ENCODE results near the gene RANBP9. TPM values are rescaled to one million over a fixed set of nuclear protein-coding genes. Genes with fewer than 3 reads are reported as not detected.

RANBP9 gene
- total RNA-seq, 2 donors from 2014 or later, result 74.4 to 99.9 TPM

DNA sequence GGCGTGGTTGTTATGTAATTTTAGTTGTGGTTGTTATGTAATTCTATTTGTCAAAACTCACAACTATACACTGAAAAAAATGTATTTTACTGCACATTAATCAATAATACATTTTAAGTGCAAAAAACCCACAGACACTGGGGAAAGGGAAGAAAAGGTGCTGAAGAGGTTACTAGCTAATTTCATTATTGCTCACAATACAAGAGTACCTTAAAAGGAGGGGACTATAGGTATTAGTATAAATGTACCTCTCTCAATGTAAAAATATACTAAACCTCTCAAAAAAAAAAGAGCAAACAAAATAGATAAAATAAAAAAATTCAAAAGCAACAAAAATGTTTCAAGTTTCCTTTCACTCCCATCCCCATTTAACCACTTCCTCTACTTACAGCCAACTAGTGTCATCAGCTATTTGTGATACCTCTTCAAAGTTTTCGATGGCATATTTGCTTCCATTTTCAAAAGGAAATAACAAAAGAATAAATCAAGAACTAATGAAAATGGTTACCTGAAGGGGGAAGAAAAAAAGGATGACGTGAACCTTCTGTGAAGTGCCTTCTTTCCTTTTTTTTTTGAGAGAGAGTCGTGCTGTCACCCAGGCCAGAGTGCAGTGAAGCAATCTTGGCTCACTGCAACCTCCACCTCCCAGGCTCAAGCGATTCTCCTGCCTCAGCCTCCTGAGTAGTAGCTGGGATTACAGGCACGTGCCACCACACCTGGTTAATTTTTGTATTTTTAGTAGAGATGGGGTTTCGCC lies 30.2 kb downstream of the RANBP9 start:
- Mint-ChIP-seq H3K27me3 (no peaks in the 10 kb centered on the region), H3K4me3 (peak overlapping the region; percentile 71), H3K4me1 (peaks cover 33% of the 10 kb centered on the region), H3K27ac (peak overlapping the region; percentile 92), H3K36me3 (ENCODE audit: low read depth) (no peaks in the 10 kb centered on the region)
- H3K9me3 ChIP-seq (ENCODE audit: control insufficient read depth, low read length, poor library complexity, severe bottlenecking), result no peaks in the 10 kb centered on the region
- ATAC-seq, result peak; percentile 83
- no peak for DNase-seq

DNA sequence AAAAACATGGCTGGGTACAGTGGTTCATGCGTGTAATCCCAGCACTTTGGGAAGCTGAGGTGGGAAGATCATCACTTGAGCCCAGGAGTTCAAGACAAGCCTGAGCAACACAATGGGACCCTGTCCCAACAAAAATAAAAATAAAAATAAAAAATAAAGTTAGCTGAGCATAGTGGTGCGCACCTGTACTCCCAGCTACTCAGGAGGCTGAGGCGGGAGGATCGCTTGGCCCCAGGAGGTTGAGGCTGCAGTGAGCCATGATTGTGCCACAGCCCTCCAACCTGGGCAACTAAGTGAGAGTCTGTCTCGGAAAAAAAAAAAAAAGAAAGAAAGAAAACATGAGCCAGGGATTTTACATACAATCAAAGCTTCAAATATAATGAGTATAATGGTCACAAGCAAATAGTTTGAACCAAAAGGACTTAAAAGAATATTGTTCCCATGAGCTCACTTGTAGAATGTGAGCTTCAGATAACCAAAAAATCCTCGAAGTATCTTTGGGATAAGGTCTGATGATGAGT lies 31.1 kb downstream of the RANBP9 start:
- H3K4me1 Mint-ChIP-seq, result peaks cover 33% of the 10 kb centered on the region

DNA sequence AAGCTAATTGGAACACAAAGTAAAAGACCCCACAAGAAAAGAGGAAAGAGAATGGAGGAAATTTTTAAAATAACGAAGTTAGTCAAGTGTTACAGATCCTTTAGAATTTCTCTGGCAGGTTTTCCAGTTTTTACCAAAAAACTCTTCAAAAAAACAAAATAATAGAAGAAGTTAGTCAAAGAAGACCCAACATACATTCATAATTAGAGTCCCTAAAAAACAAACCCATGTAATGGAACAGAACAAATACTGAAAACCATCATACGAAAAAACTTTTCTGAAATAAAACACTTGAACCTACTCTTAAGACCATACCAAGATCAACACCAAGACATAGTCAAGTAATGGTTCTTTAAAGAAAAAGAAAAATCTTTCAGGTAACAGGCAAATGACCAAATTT lies 31.6 kb downstream of the RANBP9 start:
- peaks cover 34% of the 10 kb centered on the region for H3K4me1 Mint-ChIP-seq
- peak overlapping the region; percentile 16 for H3K4me3 Mint-ChIP-seq
- ATAC-seq, result no peak
- H3K27ac Mint-ChIP-seq, result peak overlapping the region; percentile 92
- no peaks in the 10 kb centered on the region for H3K9me3 ChIP-seq (ENCODE audit: control insufficient read depth, low read length, poor library complexity, severe bottlenecking)
- no peak for DNase-seq
- no peaks in the 10 kb centered on the region for H3K27me3 Mint-ChIP-seq
- H3K36me3 Mint-ChIP-seq (ENCODE audit: low read depth), result no peaks in the 10 kb centered on the region

More for the DNA sequence above, 31.1 kb downstream of the RANBP9 start:
- DNase-seq (no peak), ATAC-seq (no peak)
- peak overlapping the region; percentile 92 for H3K27ac Mint-ChIP-seq
- peak overlapping the region; percentile 16 for H3K4me3 Mint-ChIP-seq
- no peaks in the 10 kb centered on the region for H3K27me3 Mint-ChIP-seq
- no peaks in the 10 kb centered on the region for H3K36me3 Mint-ChIP-seq (ENCODE audit: low read depth)
- no peaks in the 10 kb centered on the region for H3K9me3 ChIP-seq (ENCODE audit: control insufficient read depth, low read length, poor library complexity, severe bottlenecking)

DNA sequence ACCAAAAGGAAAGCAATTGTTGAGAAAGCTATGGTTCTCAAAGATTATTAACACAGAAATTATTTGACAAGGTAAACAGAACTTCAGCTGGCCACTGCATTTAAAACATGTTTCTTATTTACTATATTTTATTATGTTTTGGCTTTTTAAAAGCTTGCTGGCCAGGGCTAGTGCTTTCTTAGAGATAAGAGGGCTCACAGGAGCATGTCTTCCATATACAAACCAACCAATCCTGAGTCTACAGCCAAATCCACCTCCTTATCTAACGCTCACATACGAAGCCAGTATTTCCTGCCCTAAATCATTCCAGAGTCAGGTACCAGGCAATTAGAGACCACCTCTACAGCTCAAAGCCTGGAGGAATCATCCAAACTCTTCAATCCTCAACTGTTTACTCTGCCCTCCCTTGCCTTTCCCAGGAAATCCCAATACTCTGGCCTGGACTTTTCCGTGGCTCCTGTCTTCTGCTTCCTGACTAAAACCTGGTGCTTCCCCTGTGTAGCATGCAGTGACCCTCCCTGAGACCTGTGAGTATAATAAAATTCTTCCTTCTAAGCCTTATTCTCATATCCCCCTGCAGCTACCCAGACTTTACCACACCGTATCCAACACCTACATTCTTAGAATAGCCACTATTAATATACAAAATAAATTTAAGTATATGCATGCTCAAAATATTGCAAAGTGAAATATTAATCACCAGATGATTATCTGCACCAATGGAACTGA lies 33.2 kb downstream of the RANBP9 start:
- H3K27me3 Mint-ChIP-seq, result no peaks in the 10 kb centered on the region
- no peak for DNase-seq
- ATAC-seq, result no peak
- no peaks in the 10 kb centered on the region for H3K9me3 ChIP-seq (ENCODE audit: control insufficient read depth, low read length, poor library complexity, severe bottlenecking)
- H3K36me3 Mint-ChIP-seq (ENCODE audit: low read depth), result no peaks in the 10 kb centered on the region
- peaks cover 26% of the 10 kb centered on the region for H3K4me1 Mint-ChIP-seq
- H3K4me3 Mint-ChIP-seq, result no peak overlapping the region
- peak overlapping the region; percentile 0 for H3K27ac Mint-ChIP-seq

DNA sequence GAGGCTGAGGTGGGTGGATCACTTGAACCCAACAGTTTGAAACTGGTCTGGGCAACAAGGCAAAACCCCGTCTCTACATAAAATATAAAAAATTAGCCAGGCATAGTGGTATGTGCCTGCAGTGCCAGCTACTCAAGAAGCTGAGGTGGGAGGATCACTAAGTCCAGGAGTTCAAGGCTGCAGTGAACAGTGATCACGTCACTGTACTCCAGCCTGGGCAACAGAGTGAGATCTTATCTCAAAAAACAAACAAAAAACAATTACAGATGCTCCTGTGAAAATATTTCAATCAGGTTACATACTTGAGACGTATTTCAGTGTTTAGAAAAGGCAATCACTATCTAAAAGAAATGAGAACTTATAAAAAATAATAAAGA lies 33.8 kb downstream of the RANBP9 start:
- peaks cover 29% of the 10 kb centered on the region for H3K4me1 Mint-ChIP-seq
- H3K4me3 Mint-ChIP-seq, result no peak overlapping the region
- peak overlapping the region; percentile 0 for H3K27ac Mint-ChIP-seq
- H3K36me3 Mint-ChIP-seq (ENCODE audit: low read depth), result no peaks in the 10 kb centered on the region
- no peaks in the 10 kb centered on the region for H3K9me3 ChIP-seq (ENCODE audit: control insufficient read depth, low read length, poor library complexity, severe bottlenecking)
- ATAC-seq (no peak), DNase-seq (no peak)
- no peaks in the 10 kb centered on the region for H3K27me3 Mint-ChIP-seq

DNA sequence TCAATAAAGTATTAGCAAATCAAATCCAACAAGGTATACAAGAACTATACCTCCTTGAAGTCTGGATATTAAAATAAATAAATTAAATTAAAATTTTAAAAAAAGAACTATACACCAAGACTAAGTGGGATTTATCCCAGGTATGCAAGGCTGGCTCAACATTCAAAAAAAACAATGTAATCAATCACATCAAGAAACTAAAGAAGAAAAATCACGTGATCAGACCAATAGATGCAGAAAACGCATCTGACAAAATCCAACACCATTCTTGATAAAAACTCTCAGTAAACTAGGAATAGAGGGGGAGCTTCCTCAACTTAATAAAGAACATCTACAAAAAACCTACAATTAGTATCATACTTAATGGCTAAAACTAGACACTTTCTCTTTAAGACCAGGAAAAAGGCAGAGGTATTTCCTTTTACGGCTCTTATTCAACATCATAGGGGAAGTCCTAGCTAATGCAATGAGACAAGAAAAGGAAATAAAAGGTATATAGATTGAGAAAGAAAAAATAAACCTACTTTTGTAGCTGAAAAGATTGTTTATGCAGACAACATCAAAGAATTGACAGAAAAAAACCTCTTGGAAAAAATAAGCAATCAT lies 35.0 kb downstream of the RANBP9 start:
- Mint-ChIP-seq H3K36me3 (ENCODE audit: low read depth) (no peaks in the 10 kb centered on the region), H3K4me1 (peaks cover 37% of the 10 kb centered on the region), H3K4me3 (no peak overlapping the region), H3K27ac (peak overlapping the region; percentile 0), H3K27me3 (no peaks in the 10 kb centered on the region)
- DNase-seq (no peak), ATAC-seq (no peak)
- H3K9me3 ChIP-seq (ENCODE audit: control insufficient read depth, low read length, poor library complexity, severe bottlenecking), result no peaks in the 10 kb centered on the region

DNA sequence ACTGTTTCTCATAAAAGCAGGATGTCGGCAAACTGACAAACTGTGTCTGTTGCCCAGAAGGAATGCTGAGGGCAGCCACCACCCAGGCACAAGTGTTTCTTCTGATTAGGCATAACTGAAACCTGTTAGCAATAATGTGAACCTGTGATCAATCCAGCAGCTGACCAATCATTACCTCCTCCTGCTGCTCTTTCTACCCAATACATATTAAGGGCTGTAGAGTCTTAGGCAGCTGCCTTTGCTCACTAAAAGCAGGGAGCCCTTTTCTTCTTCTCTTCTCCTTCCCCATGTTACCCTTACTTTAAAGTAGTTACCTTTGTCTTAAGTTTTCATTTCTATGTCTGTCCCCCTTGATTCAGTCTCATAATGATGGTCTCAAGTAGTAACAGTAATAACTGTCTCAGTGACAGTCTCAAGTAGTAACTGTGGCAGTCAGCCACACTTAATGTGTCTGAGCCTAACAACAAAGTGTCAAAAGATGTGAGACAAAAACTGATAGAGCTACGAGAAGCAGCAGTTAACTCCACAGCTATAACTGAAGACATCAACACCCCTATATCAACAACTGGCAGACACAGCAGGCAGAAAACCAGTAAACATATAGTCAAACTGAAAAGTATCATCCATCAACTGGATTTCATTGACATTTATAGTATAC lies 37.0 kb downstream of the RANBP9 start:
- Mint-ChIP-seq H3K27me3 (no peaks in the 10 kb centered on the region), H3K27ac (no peak overlapping the region), H3K36me3 (ENCODE audit: low read depth) (no peaks in the 10 kb centered on the region), H3K4me3 (no peak overlapping the region), H3K4me1 (peaks cover 36% of the 10 kb centered on the region)
- no peak for ATAC-seq
- H3K9me3 ChIP-seq (ENCODE audit: control insufficient read depth, low read length, poor library complexity, severe bottlenecking), result no peaks in the 10 kb centered on the region
- no peak for DNase-seq

DNA sequence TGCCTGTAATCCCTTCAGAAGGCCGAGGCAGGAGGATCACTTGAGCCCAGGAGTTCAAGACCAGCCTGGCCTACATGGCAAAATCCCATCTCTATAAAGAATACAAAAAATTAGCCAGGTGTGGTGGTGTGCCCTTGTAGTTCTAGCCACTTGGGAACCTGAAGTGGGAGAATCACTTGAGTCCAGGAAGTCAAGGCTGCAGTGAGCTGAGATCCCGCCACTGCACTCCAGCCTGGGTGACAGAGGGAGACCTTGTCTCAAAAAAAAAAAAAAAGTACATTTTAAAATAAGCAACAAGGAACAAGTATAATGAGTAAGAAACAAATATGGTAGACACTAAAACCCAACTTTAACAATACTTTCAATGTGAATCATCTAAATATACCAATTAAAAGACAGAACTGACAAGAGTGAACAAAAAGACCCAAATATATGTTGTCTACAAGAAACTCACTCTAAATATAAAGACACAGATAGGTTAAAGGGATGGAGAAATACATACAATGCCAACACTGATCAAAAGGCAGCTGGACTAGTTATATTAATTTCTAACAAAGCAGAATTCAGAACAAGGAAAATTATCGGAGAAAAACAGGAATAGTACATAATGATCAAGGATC lies 37.7 kb downstream of the RANBP9 start:
- no peaks in the 10 kb centered on the region for H3K27me3 Mint-ChIP-seq
- no peaks in the 10 kb centered on the region for H3K36me3 Mint-ChIP-seq (ENCODE audit: low read depth)
- H3K4me1 Mint-ChIP-seq, result peaks cover 41% of the 10 kb centered on the region
- no peaks in the 10 kb centered on the region for H3K9me3 ChIP-seq (ENCODE audit: control insufficient read depth, low read length, poor library complexity, severe bottlenecking)
- no peak overlapping the region for H3K4me3 Mint-ChIP-seq
- no peak for DNase-seq
- H3K27ac Mint-ChIP-seq, result no peak overlapping the region
- no peak for ATAC-seq

DNA sequence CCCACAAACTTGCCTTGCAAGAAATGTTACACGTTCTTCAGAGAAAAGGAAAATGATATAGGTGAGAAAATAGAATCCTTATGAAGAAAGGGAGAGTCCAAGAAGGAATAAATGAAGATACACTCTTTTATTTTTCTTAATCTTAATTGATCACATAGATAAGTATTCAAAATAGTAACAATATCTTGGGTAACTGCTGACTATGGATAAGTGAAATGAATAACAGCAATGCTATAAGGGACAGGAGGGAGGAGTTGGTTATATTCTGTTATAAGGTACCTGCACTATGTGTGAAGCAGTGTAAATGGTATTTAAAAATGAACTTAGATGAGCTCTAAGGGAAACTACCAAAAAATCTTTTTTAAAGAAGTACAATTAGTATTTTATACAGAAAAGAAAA lies 38.3 kb downstream of the RANBP9 start:
- Mint-ChIP-seq H3K4me1 (peaks cover 42% of the 10 kb centered on the region), H3K27me3 (no peaks in the 10 kb centered on the region), H3K36me3 (ENCODE audit: low read depth) (no peaks in the 10 kb centered on the region), H3K4me3 (no peak overlapping the region), H3K27ac (peak overlapping the region; percentile 73)
- ATAC-seq (no peak), DNase-seq (no peak)
- H3K9me3 ChIP-seq (ENCODE audit: control insufficient read depth, low read length, poor library complexity, severe bottlenecking), result no peaks in the 10 kb centered on the region

DNA sequence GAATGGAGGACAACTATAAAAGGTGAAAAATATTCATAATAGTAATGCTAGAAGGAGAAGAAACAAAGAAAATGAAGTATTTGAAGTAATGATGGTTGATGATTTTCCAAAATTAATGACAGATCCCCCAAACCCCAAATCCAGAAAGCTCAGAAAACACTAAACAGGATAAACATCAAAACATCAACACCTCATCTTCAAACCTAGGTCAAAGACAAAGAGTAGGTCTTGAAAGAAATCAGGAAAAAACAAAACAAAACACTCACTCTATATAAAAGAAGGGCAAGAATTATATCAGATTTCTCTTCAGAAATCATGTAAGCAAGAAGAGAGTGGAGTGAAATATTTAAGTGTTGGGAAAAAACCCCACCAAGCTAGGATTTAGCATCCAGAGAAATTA lies 38.7 kb downstream of the RANBP9 start:
- ATAC-seq, result no peak
- Mint-ChIP-seq H3K27me3 (no peaks in the 10 kb centered on the region), H3K4me3 (peak overlapping the region; percentile 13), H3K4me1 (peaks cover 44% of the 10 kb centered on the region), H3K27ac (peak overlapping the region; percentile 73), H3K36me3 (ENCODE audit: low read depth) (no peaks in the 10 kb centered on the region)
- no peaks in the 10 kb centered on the region for H3K9me3 ChIP-seq (ENCODE audit: control insufficient read depth, low read length, poor library complexity, severe bottlenecking)
- no peak for DNase-seq

DNA sequence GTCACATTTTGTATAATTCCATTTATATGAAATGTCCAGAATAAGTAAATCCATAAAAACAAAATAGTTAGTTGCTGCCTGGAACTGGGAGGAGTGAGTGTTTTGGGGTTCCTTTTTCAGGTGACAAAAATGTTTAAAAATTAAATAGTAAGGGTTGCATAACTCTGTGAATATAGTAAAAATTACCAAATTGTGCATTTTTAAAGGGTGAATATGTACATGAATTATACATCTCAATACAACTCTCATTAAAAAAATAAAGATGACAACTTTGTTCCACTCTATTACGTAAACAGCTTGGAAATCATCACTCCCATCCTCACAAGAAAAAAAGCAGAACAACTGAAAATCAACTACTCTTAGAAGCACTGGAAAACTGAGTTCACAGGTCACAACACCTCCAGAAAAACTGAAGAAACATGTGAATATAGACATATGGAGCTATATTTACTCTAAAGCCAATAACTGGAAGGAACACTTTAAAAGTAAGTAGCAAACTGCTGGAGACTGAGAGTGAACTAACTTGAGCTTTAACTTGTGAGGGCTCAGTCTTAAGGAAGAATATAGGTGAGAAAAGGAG lies 40.0 kb downstream of the RANBP9 start:
- H3K4me3 Mint-ChIP-seq, result no peak overlapping the region
- no peaks in the 10 kb centered on the region for H3K27me3 Mint-ChIP-seq
- H3K27ac Mint-ChIP-seq, result peak overlapping the region; percentile 73
- DNase-seq, result no peak
- H3K9me3 ChIP-seq (ENCODE audit: control insufficient read depth, low read length, poor library complexity, severe bottlenecking), result no peaks in the 10 kb centered on the region
- ATAC-seq, result no peak
- no peaks in the 10 kb centered on the region for H3K36me3 Mint-ChIP-seq (ENCODE audit: low read depth)
- H3K4me1 Mint-ChIP-seq, result peaks cover 52% of the 10 kb centered on the region

DNA sequence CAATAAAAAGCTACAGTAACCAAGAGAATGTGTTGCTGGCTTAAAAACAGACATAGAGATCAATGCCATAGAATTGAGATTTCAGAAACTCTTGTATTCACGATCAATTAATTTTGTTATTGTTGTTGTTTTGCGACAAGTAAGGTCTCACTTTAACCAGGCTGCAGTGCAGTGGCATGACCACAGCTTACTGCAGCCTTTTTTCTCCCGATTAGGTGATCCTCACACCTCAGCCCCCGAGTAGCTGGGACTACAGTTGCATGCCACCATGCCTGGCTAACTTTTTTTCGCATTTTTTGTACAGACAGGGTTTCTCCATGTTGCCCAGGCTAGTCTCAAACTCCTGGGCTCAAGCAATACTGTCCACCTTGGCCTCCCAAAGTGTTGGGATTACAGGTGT lies 42.2 kb downstream of the RANBP9 start:
- DNase-seq (no peak), ATAC-seq (no peak)
- H3K36me3 Mint-ChIP-seq (ENCODE audit: low read depth), result no peaks in the 10 kb centered on the region
- H3K27ac Mint-ChIP-seq, result peak overlapping the region; percentile 1
- H3K27me3 Mint-ChIP-seq, result no peaks in the 10 kb centered on the region
- H3K4me1 Mint-ChIP-seq, result peaks cover 61% of the 10 kb centered on the region
- no peaks in the 10 kb centered on the region for H3K9me3 ChIP-seq (ENCODE audit: control insufficient read depth, low read length, poor library complexity, severe bottlenecking)
- no peak overlapping the region for H3K4me3 Mint-ChIP-seq

All from T-helper 17 cell (primary cell).